ENCODE measurements around the gene TMEM214. TPM values are rescaled to one million over a fixed set of nuclear protein-coding genes. Genes with fewer than 3 reads are reported as not detected.

Gene TMEM214, protein sequence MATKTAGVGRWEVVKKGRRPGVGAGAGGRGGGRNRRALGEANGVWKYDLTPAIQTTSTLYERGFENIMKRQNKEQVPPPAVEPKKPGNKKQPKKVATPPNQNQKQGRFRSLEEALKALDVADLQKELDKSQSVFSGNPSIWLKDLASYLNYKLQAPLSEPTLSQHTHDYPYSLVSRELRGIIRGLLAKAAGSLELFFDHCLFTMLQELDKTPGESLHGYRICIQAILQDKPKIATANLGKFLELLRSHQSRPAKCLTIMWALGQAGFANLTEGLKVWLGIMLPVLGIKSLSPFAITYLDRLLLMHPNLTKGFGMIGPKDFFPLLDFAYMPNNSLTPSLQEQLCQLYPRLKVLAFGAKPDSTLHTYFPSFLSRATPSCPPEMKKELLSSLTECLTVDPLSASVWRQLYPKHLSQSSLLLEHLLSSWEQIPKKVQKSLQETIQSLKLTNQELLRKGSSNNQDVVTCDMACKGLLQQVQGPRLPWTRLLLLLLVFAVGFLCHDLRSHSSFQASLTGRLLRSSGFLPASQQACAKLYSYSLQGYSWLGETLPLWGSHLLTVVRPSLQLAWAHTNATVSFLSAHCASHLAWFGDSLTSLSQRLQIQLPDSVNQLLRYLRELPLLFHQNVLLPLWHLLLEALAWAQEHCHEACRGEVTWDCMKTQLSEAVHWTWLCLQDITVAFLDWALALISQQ
- 100 to 1,000 TPM; 119 to 162 (median 144) TPM for total RNA-seq (2021; fragmentation: NEBNext Ultra II Directional; extraction: Animal tissue kit (Norgen Biotek cat#: 25700))
- long read RNA-seq, transcript TMEM214-201 (17 exons, 2,990 nt) = major isoform, 21 of 44 reads
- long read RNA-seq, partial matches to known transcripts = 5 of 44 reads
- long read RNA-seq, other reads (novel, unspliced or antisense) = 17 of 44 reads

- Mint-ChIP-seq H3K4me1 (ENCODE audit: low read depth) (peaks cover 50% of the 10 kb centered on the region), H3K4me3 (peak within 1 kb of the TSS; percentile 94), H3K36me3 (ENCODE audit: low read depth) (peaks cover 66% of the 10 kb centered on the region), H3K9me3 (no peaks in the 10 kb centered on the region), H3K27me3 (ENCODE audit: insufficient read depth) (peaks cover 9% of the 10 kb centered on the region), H3K27ac (peak within 1 kb of the TSS; percentile 89)
- peak; percentile 82 for DNase-seq
- TF ChIP-seq, protein P1, sequence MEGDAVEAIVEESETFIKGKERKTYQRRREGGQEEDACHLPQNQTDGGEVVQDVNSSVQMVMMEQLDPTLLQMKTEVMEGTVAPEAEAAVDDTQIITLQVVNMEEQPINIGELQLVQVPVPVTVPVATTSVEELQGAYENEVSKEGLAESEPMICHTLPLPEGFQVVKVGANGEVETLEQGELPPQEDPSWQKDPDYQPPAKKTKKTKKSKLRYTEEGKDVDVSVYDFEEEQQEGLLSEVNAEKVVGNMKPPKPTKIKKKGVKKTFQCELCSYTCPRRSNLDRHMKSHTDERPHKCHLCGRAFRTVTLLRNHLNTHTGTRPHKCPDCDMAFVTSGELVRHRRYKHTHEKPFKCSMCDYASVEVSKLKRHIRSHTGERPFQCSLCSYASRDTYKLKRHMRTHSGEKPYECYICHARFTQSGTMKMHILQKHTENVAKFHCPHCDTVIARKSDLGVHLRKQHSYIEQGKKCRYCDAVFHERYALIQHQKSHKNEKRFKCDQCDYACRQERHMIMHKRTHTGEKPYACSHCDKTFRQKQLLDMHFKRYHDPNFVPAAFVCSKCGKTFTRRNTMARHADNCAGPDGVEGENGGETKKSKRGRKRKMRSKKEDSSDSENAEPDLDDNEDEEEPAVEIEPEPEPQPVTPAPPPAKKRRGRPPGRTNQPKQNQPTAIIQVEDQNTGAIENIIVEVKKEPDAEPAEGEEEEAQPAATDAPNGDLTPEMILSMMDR (IDR thresholded peaks at IDR 0.05) = no peak; the same call in 1 of the 2 replicates
Measured at GRCh38 chr2:27032495-27033252, at the start of gene TMEM214. TMEM214 (plus strand) TSS chr2:27032965; CDS start chr2:27033016, 51 bp downstream.

DNA sequence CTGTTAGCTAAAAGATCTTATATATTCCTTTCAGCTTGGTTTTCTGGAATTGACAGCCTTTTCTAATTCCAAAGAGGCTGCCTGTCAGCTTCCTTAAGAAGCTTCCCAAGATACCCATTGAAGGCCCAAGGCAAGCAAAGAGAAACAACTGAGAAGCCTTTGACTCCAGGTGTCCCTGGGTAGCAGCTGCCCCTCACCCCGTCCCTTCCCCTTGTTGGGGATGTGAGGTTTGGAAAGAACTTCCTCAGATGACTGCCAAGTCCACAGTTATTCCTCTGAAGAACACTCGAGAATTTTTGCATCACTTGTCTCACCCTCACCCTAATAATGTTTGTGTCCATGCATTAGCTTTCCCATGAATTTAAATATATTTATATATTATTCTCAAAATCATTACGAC is 49.0 kb upstream of the TMEM214 start:
- Mint-ChIP-seq H3K9me3 (no peaks in the 10 kb centered on the region), H3K27ac (no peak overlapping the region), H3K4me3 (no peak overlapping the region), H3K4me1 (ENCODE audit: low read depth) (peaks cover 37% of the 10 kb centered on the region), H3K36me3 (ENCODE audit: low read depth) (peaks cover 4% of the 10 kb centered on the region; the same call in 1 of the 2 replicates), H3K27me3 (ENCODE audit: insufficient read depth) (peaks cover 5% of the 10 kb centered on the region; the same call in 1 of the 2 replicates)
- DNase-seq = no peak
- TF ChIP-seq, protein P1 (IDR thresholded peaks at IDR 0.05) = no peak

- Mint-ChIP-seq H3K36me3 (ENCODE audit: low read depth) (0 out of 2 replicates have a peak, but pooled peaks cover 4% of the 10 kb centered on the region), H3K4me1 (ENCODE audit: low read depth) (peaks cover 34% of the 10 kb centered on the region), H3K9me3 (no peaks in the 10 kb centered on the region), H3K27ac (no peak overlapping the region), H3K27me3 (ENCODE audit: insufficient read depth) (peaks cover 4% of the 10 kb centered on the region; the same call in 1 of the 2 replicates), H3K4me3 (no peak overlapping the region)
- no peak for DNase-seq
- TF ChIP-seq, protein P1 (IDR thresholded peaks at IDR 0.05) = no peak
Measured at GRCh38 chr2:26985807-26986206, 47.0 kb upstream of the TMEM214 start.

DNA sequence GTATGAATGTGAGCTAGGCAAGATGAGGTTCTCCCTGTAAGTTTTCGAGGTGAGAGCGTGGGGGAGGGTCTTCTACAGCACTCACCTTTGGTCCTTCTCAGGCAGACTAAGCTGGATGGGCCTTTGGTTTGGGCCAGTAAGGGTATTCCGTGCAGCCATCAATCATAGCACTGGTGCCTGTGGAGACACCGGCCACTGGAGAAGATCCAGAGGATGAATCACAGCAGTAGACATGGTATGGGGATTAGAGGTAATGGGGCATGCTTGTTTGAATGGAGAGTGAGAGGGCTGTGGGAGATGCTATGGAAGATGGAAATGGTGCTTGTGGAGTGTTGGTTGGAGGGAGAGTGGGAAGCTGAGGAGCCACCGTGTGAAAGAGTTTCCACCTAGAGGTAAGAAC is 46.2 kb upstream of the TMEM214 start:
- DNase-seq = no peak
- TF ChIP-seq, protein P1 (IDR thresholded peaks at IDR 0.05) = no peak
- peaks cover 34% of the 10 kb centered on the region for H3K4me1 Mint-ChIP-seq (ENCODE audit: low read depth)
- no peak overlapping the region for H3K4me3 Mint-ChIP-seq
- peaks cover 4% of the 10 kb centered on the region; the same call in 1 of the 2 replicates for H3K27me3 Mint-ChIP-seq (ENCODE audit: insufficient read depth)
- no peaks in the 10 kb centered on the region for H3K9me3 Mint-ChIP-seq
- H3K27ac Mint-ChIP-seq = no peak overlapping the region
- H3K36me3 Mint-ChIP-seq (ENCODE audit: low read depth) = 0 out of 2 replicates have a peak, but pooled peaks cover 4% of the 10 kb centered on the region

All from HFFc6 (cell line).